Spleen (tissue), 7 donors: ENCODE results near the gene SLC1A4.

ENCODE experiments used
- POLR2AphosphoS5 ChIP-seq, 3 donors: sonication (generic); formaldehyde crosslinking; IDR thresholded peaks; one replicate each; pipeline ENCODE4 v1.5.1; 2017; ENCODE audit warnings: antibody characterized with exemption in 3 of 3
- TF ChIP-seq, protein P1 (sequence below), 11 experiments: fragments of 200-600 bp in 7 of 11; fragments of 450-650 bp in 4 of 11; sonication (generic) in 4 of 11; IDR thresholded peaks in 8 of 11; conservative IDR thresholded peaks in 3 of 11; 1 replicate in 7 of 11; 2 replicates in 4 of 11; pipeline versions ENCODE4 v1.4.0 to v1.8.0; 2016 to 2021; ENCODE audit warnings: antibody characterized with exemption in 11 of 11, inconsistent platforms in 4 of 11, mild to moderate bottlenecking in 1 of 11
- donor health status: DM: no; HTN: no; CAD: no; lungs with moderate emphysema.
- donor health status: DM: no; HTN: no; CAD: no.
- donor health status: DM: no; HTN: no; CAD: no.

GRCh38 chr2:65056215-65057053 is 67.2 kb downstream of the SLC1A4 start, which contains the start of gene CEP68:
- TF ChIP-seq POLR2AphosphoS5 (IDR thresholded peaks at IDR 0.05) = peak; percentile 92 to 96 (median 95)
- TF ChIP-seq, protein P1, sequence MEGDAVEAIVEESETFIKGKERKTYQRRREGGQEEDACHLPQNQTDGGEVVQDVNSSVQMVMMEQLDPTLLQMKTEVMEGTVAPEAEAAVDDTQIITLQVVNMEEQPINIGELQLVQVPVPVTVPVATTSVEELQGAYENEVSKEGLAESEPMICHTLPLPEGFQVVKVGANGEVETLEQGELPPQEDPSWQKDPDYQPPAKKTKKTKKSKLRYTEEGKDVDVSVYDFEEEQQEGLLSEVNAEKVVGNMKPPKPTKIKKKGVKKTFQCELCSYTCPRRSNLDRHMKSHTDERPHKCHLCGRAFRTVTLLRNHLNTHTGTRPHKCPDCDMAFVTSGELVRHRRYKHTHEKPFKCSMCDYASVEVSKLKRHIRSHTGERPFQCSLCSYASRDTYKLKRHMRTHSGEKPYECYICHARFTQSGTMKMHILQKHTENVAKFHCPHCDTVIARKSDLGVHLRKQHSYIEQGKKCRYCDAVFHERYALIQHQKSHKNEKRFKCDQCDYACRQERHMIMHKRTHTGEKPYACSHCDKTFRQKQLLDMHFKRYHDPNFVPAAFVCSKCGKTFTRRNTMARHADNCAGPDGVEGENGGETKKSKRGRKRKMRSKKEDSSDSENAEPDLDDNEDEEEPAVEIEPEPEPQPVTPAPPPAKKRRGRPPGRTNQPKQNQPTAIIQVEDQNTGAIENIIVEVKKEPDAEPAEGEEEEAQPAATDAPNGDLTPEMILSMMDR (IDR thresholded peaks at IDR 0.05 in 8 of 11, conservative IDR thresholded peaks at IDR 0.05 in 3 of 11) = peak in 3 of 11 experiments; percentile 20 to 30 (median 21)
